Fibroblast of peridontal ligament (primary cell): ENCODE measurements around the gene CCDC171.
"Not testable (repeated sequence)": the region's sequence is repeated elsewhere in the genome, so short reads cannot be mapped to it uniquely, and the experiment has no call there.

ENCODE experiments used
- DNase-seq: peaks from one replicate; pipeline ENCODE4 v3.0.0-alpha.2; 2010; ENCODE audit errors: extremely low read depth

The CCDC171 gene

GRCh38 chr9:15570769-15571168 is 17.9 kb downstream of the CCDC171 start:
- no peak for DNase-seq

GRCh38 chr9:15572200-15572770 is 19.4 kb downstream of the CCDC171 start:
- DNase-seq: no peak

GRCh38 chr9:15576350-15577050 is 23.7 kb downstream of the CCDC171 start:
- DNase-seq: no peak

GRCh38 chr9:15578714-15579113 is 25.9 kb downstream of the CCDC171 start:
- DNase-seq: peak; percentile 45

- no peak for DNase-seq
These were observed 31.5 kb downstream of the CCDC171 start for GRCh38 chr9:15584379-15584778.

GRCh38 chr9:15592317-15592716 is 39.5 kb downstream of the CCDC171 start:
- DNase-seq: no peak

- not testable (repeated sequence) for DNase-seq
These were observed 40.1 kb downstream of the CCDC171 start for GRCh38 chr9:15592940-15593339.

- not testable (repeated sequence) for DNase-seq
These were observed 48.0 kb downstream of the CCDC171 start for GRCh38 chr9:15600666-15601330.

- peak; percentile 74 for DNase-seq
These were observed 54.0 kb downstream of the CCDC171 start for GRCh38 chr9:15606643-15607472.

- no peak for DNase-seq
These were observed 60.1 kb downstream of the CCDC171 start for GRCh38 chr9:15612962-15613361.

- DNase-seq: no peak
These were observed 64.9 kb downstream of the CCDC171 start for GRCh38 chr9:15617782-15618181.

- DNase-seq: no peak
These were observed 65.9 kb downstream of the CCDC171 start for GRCh38 chr9:15618540-15619331.

GRCh38 chr9:15622318-15622971 is 69.6 kb downstream of the CCDC171 start:
- DNase-seq: peak; percentile 54

GRCh38 chr9:15635752-15636151 is 82.9 kb downstream of the CCDC171 start:
- no peak for DNase-seq

- DNase-seq: no peak
These were observed 87.3 kb downstream of the CCDC171 start for GRCh38 chr9:15640121-15640520.

- DNase-seq: peak; percentile 54
These were observed 88.4 kb downstream of the CCDC171 start for GRCh38 chr9:15641291-15641690.

- peak; percentile 74 for DNase-seq
These were observed 89.6 kb downstream of the CCDC171 start for GRCh38 chr9:15642369-15642962.

GRCh38 chr9:15670246-15670645 is 117.4 kb downstream of the CCDC171 start:
- no peak for DNase-seq

GRCh38 chr9:15670894-15671293 is 118.1 kb downstream of the CCDC171 start:
- no peak for DNase-seq

- no peak for DNase-seq
These were observed 140.9 kb downstream of the CCDC171 start for GRCh38 chr9:15693701-15694100.
